IPS-15b (cell line): ENCODE data around the gene IARS1.

Experiments used
- H3K27me3 ChIP-seq: one replicate; pipeline ENCODE4 v1.6.1; 2013; ENCODE audit warnings: low read length; ENCODE audit not compliant: control insufficient read depth, insufficient read depth
- H3K36me3 ChIP-seq: one replicate; pipeline ENCODE4 v1.6.1; 2013; ENCODE audit warnings: low read length; ENCODE audit not compliant: control insufficient read depth, insufficient read depth
- H3K4me1 ChIP-seq: one replicate; pipeline ENCODE4 v1.6.1; 2013; ENCODE audit warnings: mild to moderate bottlenecking, low read length; ENCODE audit not compliant: control insufficient read depth, insufficient read depth
- H3K4me3 ChIP-seq: one replicate; pipeline ENCODE4 v1.5.1; 2013; ENCODE audit warnings: low read depth, low read length
- H3K9ac ChIP-seq: one replicate; pipeline ENCODE4 v1.6.1; 2013; ENCODE audit warnings: low read depth, mild to moderate bottlenecking, low read length
- H3K9me3 ChIP-seq: one replicate; pipeline ENCODE4 v1.6.1; 2013; ENCODE audit warnings: mild to moderate bottlenecking, low read length; ENCODE audit not compliant: control insufficient read depth, insufficient read depth

IARS1 gene

DNA sequence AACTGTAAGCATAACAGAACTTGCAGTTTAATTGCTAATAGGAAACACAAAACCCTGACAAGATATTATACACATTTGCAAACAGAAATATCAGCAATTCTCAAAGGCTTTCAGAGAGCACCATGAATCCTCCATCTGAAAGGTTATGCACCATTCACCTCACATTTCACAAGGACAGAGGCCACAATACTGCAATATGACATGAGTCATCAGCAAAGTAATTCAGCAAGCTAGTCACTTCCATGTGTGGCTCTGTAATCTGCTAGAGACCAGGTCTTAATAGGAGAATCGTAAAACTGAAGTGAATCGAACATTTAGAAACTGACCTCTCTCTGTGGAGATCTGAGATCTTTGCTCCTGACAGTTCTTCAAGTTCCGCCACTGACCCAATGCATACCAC is 28.3 kb downstream of the IARS1 start:
- Histone ChIP-seq H3K9me3 (no peaks in the 10 kb centered on the region), H3K4me3 (no peak overlapping the region), H3K36me3 (peaks cover 69% of the 10 kb centered on the region), H3K27me3 (no peaks in the 10 kb centered on the region), H3K4me1 (no peaks in the 10 kb centered on the region), H3K9ac (no peak overlapping the region)

DNA sequence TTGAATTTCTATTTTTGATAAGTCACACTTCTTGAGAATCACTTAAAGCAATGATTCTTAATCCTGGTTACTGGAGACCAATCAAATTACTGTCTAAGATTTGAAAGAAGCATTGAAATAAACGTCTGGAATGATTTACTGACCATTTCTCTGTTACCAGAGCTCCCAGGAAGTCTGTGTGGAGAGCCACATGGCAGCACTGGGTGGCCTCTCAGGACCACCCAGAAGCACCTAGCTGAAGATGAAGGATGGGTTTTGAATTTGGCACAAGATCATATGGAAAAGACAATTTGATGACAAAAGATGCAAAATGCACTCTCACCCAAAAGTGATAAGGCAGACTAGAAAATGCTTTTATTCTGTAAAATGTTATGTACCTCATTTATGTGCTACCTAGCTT is 30.4 kb downstream of the IARS1 start:
- H3K4me3 ChIP-seq = no peak overlapping the region
- H3K36me3 ChIP-seq = peaks cover 73% of the 10 kb centered on the region
- no peaks in the 10 kb centered on the region for H3K4me1 ChIP-seq
- H3K9ac ChIP-seq = no peak overlapping the region
- no peaks in the 10 kb centered on the region for H3K9me3 ChIP-seq
- no peaks in the 10 kb centered on the region for H3K27me3 ChIP-seq

DNA sequence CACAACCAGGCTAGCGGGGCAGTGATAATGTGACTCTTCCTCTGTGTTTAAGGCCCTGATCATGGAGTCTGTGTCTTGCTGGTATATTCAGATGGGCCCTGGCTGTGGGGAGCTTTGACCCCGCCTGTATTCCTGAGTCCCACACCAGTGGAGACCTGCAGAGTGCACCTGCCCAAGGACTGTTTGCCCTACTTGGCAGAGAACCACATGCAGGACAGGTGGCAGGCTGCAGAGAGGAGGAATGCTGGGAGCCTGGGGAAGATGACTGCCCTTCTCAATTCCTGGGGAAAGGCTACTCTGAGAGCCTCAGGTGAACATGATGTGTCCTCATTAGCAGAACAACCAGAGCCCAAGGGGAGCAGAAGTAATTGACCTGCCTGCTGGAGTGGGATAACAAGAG is 36.2 kb downstream of the IARS1 start:
- no peaks in the 10 kb centered on the region for H3K4me1 ChIP-seq
- peaks cover 67% of the 10 kb centered on the region for H3K36me3 ChIP-seq
- H3K27me3 ChIP-seq = no peaks in the 10 kb centered on the region
- no peaks in the 10 kb centered on the region for H3K9me3 ChIP-seq
- no peak overlapping the region for H3K9ac ChIP-seq
- H3K4me3 ChIP-seq = no peak overlapping the region

DNA sequence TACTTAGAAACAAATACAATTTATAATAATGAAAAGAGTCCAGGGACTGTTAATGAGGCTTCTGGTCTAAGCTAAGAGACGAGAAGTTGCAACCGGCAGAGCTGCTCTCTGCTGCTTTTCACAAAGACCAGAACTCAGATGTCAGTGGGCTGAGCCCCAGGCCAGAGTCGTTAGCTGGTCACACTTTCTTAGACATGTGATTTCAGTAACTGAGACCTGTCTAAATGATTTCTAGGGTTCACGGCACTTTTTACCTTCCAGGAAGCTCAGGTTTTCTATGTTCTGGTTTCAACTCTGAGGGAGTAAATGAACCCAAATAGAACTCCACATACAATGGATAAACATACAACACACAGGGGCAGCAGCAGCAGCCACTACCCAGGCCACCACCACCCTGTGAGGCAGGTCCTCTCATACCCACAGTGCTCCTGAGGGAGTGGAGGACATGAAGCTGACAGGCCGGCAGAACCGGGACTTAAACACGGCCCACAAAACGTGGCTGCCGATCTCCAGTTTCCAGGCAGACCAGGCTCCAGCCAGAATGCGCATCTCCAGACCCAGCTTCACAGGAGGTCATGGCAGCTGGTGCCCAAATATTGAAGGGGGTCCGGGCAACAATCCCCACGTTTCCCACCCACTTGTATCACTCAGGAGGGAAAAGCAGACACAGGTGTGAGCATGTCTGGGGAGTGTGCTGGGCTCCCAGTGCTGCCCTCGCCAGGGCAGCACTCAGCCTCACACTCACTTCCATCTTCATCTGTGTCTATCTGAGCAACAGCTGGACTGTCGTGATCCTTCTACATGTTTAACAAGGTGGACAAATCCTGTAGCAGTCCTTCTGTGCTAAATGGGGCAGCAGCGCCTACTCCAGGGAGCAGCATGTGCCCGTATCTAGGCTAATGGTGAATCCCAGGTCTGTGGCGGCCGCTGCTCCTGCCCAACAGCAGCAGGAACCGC is 38.8 kb downstream of the IARS1 start:
- peaks cover 66% of the 10 kb centered on the region for H3K36me3 ChIP-seq
- H3K4me3 ChIP-seq = no peak overlapping the region
- H3K4me1 ChIP-seq = no peaks in the 10 kb centered on the region
- no peaks in the 10 kb centered on the region for H3K9me3 ChIP-seq
- H3K9ac ChIP-seq = no peak overlapping the region
- H3K27me3 ChIP-seq = no peaks in the 10 kb centered on the region

DNA sequence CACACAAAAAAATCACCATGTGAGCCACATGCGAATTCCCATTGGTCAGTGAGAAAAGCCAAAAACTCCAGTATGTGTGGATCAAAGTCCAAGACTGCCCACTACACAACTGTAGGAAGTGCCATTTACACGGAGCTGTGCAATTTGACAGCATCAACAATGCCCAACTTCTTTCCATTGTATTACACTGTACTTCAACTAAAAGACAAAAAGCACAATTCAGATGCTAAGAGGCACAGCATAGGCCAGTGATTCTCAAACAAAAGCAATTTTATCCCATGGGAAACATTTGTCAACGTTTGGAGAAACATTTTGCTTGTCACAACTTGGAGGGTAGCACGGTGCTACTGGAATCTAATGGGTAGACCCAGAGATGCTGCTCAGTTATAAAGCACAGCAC is 39.8 kb downstream of the IARS1 start:
- Histone ChIP-seq H3K9ac (no peak overlapping the region), H3K4me1 (no peaks in the 10 kb centered on the region), H3K9me3 (no peaks in the 10 kb centered on the region), H3K4me3 (no peak overlapping the region), H3K36me3 (peaks cover 65% of the 10 kb centered on the region), H3K27me3 (no peaks in the 10 kb centered on the region)

DNA sequence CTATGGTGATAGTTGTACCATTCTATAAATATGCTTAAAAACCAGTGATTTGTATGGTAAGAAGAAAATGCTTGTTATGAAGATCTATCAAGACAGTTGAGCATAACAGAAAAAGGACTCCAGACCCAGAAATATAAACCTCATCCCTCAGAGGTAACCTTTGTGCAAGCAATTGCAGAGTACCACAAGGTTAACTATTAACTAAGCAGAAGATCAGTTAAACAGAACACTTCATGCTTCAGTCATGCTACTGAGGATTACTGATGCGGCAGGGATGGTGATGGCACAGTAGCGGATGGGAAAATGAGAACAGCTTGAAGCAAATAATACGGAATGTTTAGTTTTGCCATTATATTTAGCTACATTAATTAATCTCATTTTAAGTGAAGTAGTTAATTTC is 45.5 kb downstream of the IARS1 start:
- no peak overlapping the region for H3K9ac ChIP-seq
- H3K27me3 ChIP-seq = no peaks in the 10 kb centered on the region
- H3K9me3 ChIP-seq = no peaks in the 10 kb centered on the region
- no peak overlapping the region for H3K4me3 ChIP-seq
- H3K4me1 ChIP-seq = no peaks in the 10 kb centered on the region
- peaks cover 74% of the 10 kb centered on the region for H3K36me3 ChIP-seq

DNA sequence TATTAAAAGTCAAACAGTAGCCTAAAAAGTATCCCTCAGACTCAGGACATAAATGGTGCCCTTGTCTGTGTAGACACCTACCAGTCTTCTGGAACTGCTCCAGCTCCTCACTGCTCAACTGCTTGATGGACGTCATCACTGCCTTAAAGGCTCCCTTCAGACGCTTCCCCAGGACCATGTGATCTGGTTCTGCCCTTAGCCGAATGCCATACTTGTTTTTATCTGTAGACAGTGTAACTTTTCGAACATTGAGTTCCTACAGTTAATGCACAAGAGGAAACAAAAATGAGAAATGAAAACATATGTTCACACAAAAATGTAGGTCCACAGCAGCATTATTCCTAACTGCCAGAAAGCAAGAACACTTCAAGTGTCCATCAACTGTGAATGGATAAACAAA is 46.2 kb downstream of the IARS1 start:
- Histone ChIP-seq H3K36me3 (peaks cover 79% of the 10 kb centered on the region), H3K27me3 (no peaks in the 10 kb centered on the region), H3K4me1 (no peaks in the 10 kb centered on the region), H3K9me3 (no peaks in the 10 kb centered on the region), H3K4me3 (no peak overlapping the region), H3K9ac (no peak overlapping the region)

DNA sequence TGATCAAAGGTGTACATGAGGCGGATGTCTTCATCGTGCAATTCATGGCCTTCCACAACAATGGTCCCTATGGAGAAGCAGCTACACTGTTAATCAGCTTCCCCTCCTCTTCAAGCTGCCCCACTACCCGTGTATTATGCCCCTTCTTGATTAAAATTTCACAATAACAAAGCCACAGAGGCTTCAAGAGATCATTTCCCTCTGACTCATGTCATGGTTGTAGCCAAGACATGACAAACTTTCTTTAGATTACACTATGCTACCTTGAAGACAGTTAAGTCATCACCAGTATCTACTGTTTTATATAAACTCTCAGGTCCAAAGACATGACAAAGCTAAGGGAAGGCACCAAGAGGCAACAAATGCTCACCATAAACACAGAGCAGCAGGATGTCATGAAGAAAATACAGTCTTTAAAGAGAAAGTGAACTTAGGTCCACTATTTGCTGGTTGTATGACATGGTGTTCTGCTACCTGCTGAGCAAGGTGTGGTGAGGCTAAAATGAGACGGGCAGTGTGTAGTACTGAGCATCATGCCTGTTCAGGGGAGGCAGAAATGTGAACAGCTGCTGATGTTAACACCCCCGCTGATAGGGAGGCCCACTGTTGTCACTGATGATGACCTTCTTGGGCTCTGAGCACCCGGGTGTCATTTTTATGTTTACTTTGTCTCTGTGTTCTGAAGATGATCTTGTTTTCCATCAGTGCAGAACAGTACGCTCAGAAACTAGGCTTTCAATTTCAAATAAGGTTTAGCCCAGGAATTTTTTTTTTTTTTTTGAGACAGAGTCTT is 48.3 kb downstream of the IARS1 start:
- Histone ChIP-seq H3K36me3 (peaks cover 74% of the 10 kb centered on the region), H3K9me3 (no peaks in the 10 kb centered on the region), H3K4me1 (no peaks in the 10 kb centered on the region)

More for the DNA sequence above, 48.3 kb downstream of the IARS1 start:
- Histone ChIP-seq H3K4me3 (no peak overlapping the region), H3K9ac (no peak overlapping the region), H3K27me3 (no peaks in the 10 kb centered on the region)
